ENCODE measurements around the gene LRRK1. TPM values are rescaled to one million over a fixed set of nuclear protein-coding genes. Genes with fewer than 3 reads are reported as not detected.
A peak's percentile ranks its signal among the peaks of the same experiment; 100 is the strongest.

LRRK1 gene
- total RNA-seq, 1 experiment from 2014 or later = 7.6 TPM

GRCh38 chr15:100902436-100903167, 16.6 kb upstream of the LRRK1 start:
- DNase-seq (ENCODE audit: low spot score) = no peak
- TF ChIP-seq SMAD3 (CRISPR knock-in tag; IDR thresholded peaks at IDR 0.05; ENCODE audit: borderline replicate concordance) (no peak), NR3C1 (CRISPR knock-in tag; conservative IDR thresholded peaks at IDR 0.05; ENCODE audit: low read depth) (no peak)
- ChIA-PET POLR2A (no interaction called here), CTCF (interaction anchor here (1.0 to 2.6 kb wide), 2 partner anchors 15 to 106 kb away, joined by 3 to 12 read pairs; no protein-coding TSS in a partner anchor)
- Mint-ChIP-seq H3K4me3 (no peak overlapping the region), H3K27ac (peak overlapping the region; percentile 45), H3K4me1 (peaks cover 7% of the 10 kb centered on the region; the same call in 1 of the 2 replicates), H3K9me3 (peaks cover 7% of the 10 kb centered on the region; the same call in 1 of the 2 replicates), H3K27me3 (ENCODE audit: low read depth) (no peaks in the 10 kb centered on the region), H3K36me3 (peaks cover 3% of the 10 kb centered on the region)
- ATAC-seq = no peak

GRCh38 chr15:100903168-100903554, 16.0 kb upstream of the LRRK1 start:
- Mint-ChIP-seq H3K4me3 (no peak overlapping the region), H3K27ac (no peak overlapping the region), H3K9me3 (peaks cover 7% of the 10 kb centered on the region; the same call in 1 of the 2 replicates), H3K4me1 (peaks cover 7% of the 10 kb centered on the region; the same call in 1 of the 2 replicates), H3K27me3 (ENCODE audit: low read depth) (no peaks in the 10 kb centered on the region), H3K36me3 (peaks cover 3% of the 10 kb centered on the region)
- no peak for ATAC-seq
- ChIA-PET POLR2A (no interaction called here), CTCF (interaction anchor here (1.0 to 2.6 kb wide), 2 partner anchors 15 to 105 kb away, joined by 3 to 12 read pairs; no protein-coding TSS in a partner anchor)
- no peak for DNase-seq (ENCODE audit: low spot score)
- TF ChIP-seq IRF1 (CRISPR knock-in tag; IDR thresholded peaks at IDR 0.05) (no peak), FOXK1 (CRISPR knock-in tag; IDR thresholded peaks at IDR 0.05) (no peak), GABPB1 (CRISPR knock-in tag; IDR thresholded peaks at IDR 0.05) (no peak), ZNF396 (CRISPR knock-in tag; IDR thresholded peaks at IDR 0.05; ENCODE audit: borderline replicate concordance) (no peak), NR1H2 (CRISPR knock-in tag; IDR thresholded peaks at IDR 0.05) (no peak), ATF3 (CRISPR knock-in tag; conservative IDR thresholded peaks at IDR 0.05) (no peak), ATF2 (CRISPR knock-in tag; IDR thresholded peaks at IDR 0.05; ENCODE audit: borderline replicate concordance, low read depth) (no peak), ZNF138 (CRISPR knock-in tag; conservative IDR thresholded peaks at IDR 0.05) (no peak), NFE2L1 (CRISPR knock-in tag; IDR thresholded peaks at IDR 0.05) (no peak)

- no peak for DNase-seq (ENCODE audit: low spot score)
- Mint-ChIP-seq H3K9me3 (peaks cover 7% of the 10 kb centered on the region; the same call in 1 of the 2 replicates), H3K4me3 (no peak overlapping the region), H3K27me3 (ENCODE audit: low read depth) (no peaks in the 10 kb centered on the region), H3K4me1 (peaks cover 13% of the 10 kb centered on the region), H3K36me3 (peaks cover 3% of the 10 kb centered on the region), H3K27ac (no peak overlapping the region)
- TF ChIP-seq GABPB1 (CRISPR knock-in tag; IDR thresholded peaks at IDR 0.05) (no peak), GTF2I (CRISPR knock-in tag; conservative IDR thresholded peaks at IDR 0.05) (no peak), ZNF671 (CRISPR knock-in tag; IDR thresholded peaks at IDR 0.05) (no peak), USF1 (CRISPR knock-in tag; IDR thresholded peaks at IDR 0.05) (no peak), NR1H2 (CRISPR knock-in tag; IDR thresholded peaks at IDR 0.05) (no peak), SOX15 (CRISPR knock-in tag; IDR thresholded peaks at IDR 0.05) (no peak), FOXP1 (CRISPR knock-in tag; IDR thresholded peaks at IDR 0.05; ENCODE audit: borderline replicate concordance) (no peak), SP1 (CRISPR knock-in tag; conservative IDR thresholded peaks at IDR 0.05) (no peak), JUN (CRISPR knock-in tag; IDR thresholded peaks at IDR 0.05) (no peak), IRF2 (CRISPR knock-in tag; IDR thresholded peaks at IDR 0.05; ENCODE audit: borderline replicate concordance, low read depth) (no peak), ZNF396 (CRISPR knock-in tag; IDR thresholded peaks at IDR 0.05; ENCODE audit: borderline replicate concordance) (no peak), NR3C1 (CRISPR knock-in tag; conservative IDR thresholded peaks at IDR 0.05; ENCODE audit: low read depth) (no peak), MLX (CRISPR knock-in tag; IDR thresholded peaks at IDR 0.05) (no peak)
- peak; percentile 34; the same call in 1 of the 2 replicates for ATAC-seq
- ChIA-PET POLR2A (interaction anchor here (1.3 kb wide), 1 partner anchor 9 kb away, joined by 3 read pairs; no protein-coding TSS in a partner anchor), CTCF (interaction anchor here (0.6 to 3.8 kb wide), 6 partner anchors 9 to 102 kb away, joined by 3 to 21 read pairs (median 4); no protein-coding TSS in a partner anchor)
Measured at GRCh38 chr15:100905850-100906249, 13.3 kb upstream of the LRRK1 start.

Measured in WTC11 (cell line).